Lung (tissue), 12 donors: ENCODE measurements around the gene NEO1. TPM values are rescaled to one million over a fixed set of nuclear protein-coding genes. Genes with fewer than 3 reads are reported as not detected.
"Not testable (repeated sequence)": the region's sequence is repeated elsewhere in the genome, so short reads cannot be mapped to it uniquely, and the experiment has no call there.

ENCODE experiments used
- ATAC-seq: fragments of 200-7000 bp; cut with Tn5 transposase; one replicate; pipeline ENCODE4 v1.9.1; 2020; ENCODE audit warnings: moderate number of reproducible peaks; ENCODE audit not compliant: insufficient read depth, low FRiP score
- DNase-seq, 3 donors: peaks; one replicate each; pipeline ENCODE4 v3.0.0-alpha.2; 2013 to 2017
- H3K27ac ChIP-seq, 2 donors: one replicate each; pipeline ENCODE4 v1.5.1; 2013; ENCODE audit warnings: mild to moderate bottlenecking in 2 of 2, moderate library complexity in 2 of 2, control low read depth in 1 of 2, inconsistent platforms in 1 of 2, low read depth in 1 of 2, low read length in 1 of 2
- H3K27me3 ChIP-seq, 3 donors: one replicate each; pipeline ENCODE4 v1.5.1; 2013; ENCODE audit warnings: low read length in 2 of 3; ENCODE audit not compliant: control insufficient read depth in 3 of 3, insufficient read depth in 3 of 3
- H3K36me3 ChIP-seq, 4 donors: one replicate each; pipeline ENCODE4 v1.5.1; 2013; ENCODE audit warnings: low read length in 4 of 4, mild to moderate bottlenecking in 1 of 4, moderate library complexity in 1 of 4; ENCODE audit not compliant: control insufficient read depth in 4 of 4, insufficient read depth in 4 of 4
- H3K4me1 ChIP-seq, 5 donors: one replicate each; pipeline ENCODE4 v1.5.1; 2013; ENCODE audit warnings: low read length in 5 of 5, mild to moderate bottlenecking in 2 of 5, moderate library complexity in 1 of 5; ENCODE audit not compliant: control insufficient read depth in 5 of 5, insufficient read depth in 5 of 5
- H3K4me3 ChIP-seq: one replicate; pipeline ENCODE4 v1.5.1; 2013; ENCODE audit warnings: mild to moderate bottlenecking, control low read depth, moderate library complexity
- H3K9ac ChIP-seq, 2 donors: one replicate each; pipeline ENCODE4 v1.5.1; 2013; ENCODE audit warnings: low read length in 2 of 2, control low read depth in 1 of 2; ENCODE audit not compliant: insufficient read depth in 1 of 2
- H3K9me3 ChIP-seq, 4 donors: one replicate each; pipeline ENCODE4 v1.5.1; 2013; ENCODE audit warnings: low read length in 3 of 4, mild to moderate bottlenecking in 1 of 4, moderate library complexity in 1 of 4; ENCODE audit not compliant: control insufficient read depth in 4 of 4, insufficient read depth in 3 of 4
- WGBS, 2 donors: extraction: QIAGEN DNeasy Blood & Tissue Kit; methylation state at CpG; one replicate each; pipeline ENCODE4 v1.1.7; 2013; 5-methylcytosine and 5-hydroxymethylcytosine counted together
- polyA plus RNA-seq, 2 donors: library from polyadenylated mRNA; stranded (reverse); fragments of 200-250 nt; gene quantifications; one replicate each; pipeline ENCODE4 v1.2.1, GENCODE V29; 2013
- total RNA-seq, 2 donors: library from RNA; depleted of rRNA in 1 of 2; stranded (reverse); fragments of >200 nt in 1 of 2; gene quantifications; one replicate each; pipeline ENCODE4 v1.2.1, GENCODE V29; 2014 to 2021
- TF ChIP-seq, protein P1 (sequence below): IDR thresholded peaks from 2 replicates; pipeline ENCODE4 v1.5.1; 2012; ENCODE audit warnings: mild to moderate bottlenecking; ENCODE audit errors: control extremely low read depth, extremely low read depth
- donor health status: control.
- donor health status: control.
- donor health status: Bipolar disorder and iron deficiency.
- donor health status: healthy.
- donor health status: DM: yes; HTN: yes; CAD: no.

Gene NEO1
- total and polyA plus RNA-seq, 4 donors: 6.9 to 70.8 (median 16.5) TPM

DNA sequence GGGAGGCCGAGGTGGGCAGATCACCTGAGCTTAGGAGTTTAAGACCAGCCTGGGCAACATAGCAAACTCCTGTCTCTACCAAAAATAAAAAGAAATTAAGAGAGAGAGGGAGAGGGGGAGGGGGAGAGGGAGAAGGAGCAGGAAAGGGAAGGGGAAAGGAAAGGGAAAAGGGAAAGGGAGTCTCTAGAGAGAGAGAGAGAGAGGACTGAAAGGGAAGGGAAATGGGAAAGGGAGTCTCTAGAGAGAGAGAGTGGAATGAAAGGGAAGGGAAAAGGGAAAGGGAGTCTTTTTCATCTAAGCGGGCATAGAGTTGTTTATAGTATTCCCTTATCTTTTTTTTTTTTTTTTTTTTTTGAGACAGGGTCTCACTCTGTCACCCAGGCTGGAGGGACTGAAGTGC lies 148.1 kb downstream of the NEO1 start:
- Histone ChIP-seq H3K9me3 (no peaks in the 10 kb centered on the region), H3K4me3 (no peak overlapping the region), H3K27me3 (no peaks in the 10 kb centered on the region), H3K4me1 (peaks cover 0 to 4% (median 0%) of the 10 kb centered on the region in 5 donors), H3K9ac (no peak overlapping the region), H3K27ac (no peak overlapping the region), H3K36me3 (peaks cover 0 to 23% (median 5%) of the 10 kb centered on the region in 4 donors)
- WGBS, 2 donors: 96 to 98% methylated on average over 2 of the region's 2 CpGs
- TF ChIP-seq, protein P1, sequence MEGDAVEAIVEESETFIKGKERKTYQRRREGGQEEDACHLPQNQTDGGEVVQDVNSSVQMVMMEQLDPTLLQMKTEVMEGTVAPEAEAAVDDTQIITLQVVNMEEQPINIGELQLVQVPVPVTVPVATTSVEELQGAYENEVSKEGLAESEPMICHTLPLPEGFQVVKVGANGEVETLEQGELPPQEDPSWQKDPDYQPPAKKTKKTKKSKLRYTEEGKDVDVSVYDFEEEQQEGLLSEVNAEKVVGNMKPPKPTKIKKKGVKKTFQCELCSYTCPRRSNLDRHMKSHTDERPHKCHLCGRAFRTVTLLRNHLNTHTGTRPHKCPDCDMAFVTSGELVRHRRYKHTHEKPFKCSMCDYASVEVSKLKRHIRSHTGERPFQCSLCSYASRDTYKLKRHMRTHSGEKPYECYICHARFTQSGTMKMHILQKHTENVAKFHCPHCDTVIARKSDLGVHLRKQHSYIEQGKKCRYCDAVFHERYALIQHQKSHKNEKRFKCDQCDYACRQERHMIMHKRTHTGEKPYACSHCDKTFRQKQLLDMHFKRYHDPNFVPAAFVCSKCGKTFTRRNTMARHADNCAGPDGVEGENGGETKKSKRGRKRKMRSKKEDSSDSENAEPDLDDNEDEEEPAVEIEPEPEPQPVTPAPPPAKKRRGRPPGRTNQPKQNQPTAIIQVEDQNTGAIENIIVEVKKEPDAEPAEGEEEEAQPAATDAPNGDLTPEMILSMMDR: no peak
- ATAC-seq: no peak
- DNase-seq: no peak

DNA sequence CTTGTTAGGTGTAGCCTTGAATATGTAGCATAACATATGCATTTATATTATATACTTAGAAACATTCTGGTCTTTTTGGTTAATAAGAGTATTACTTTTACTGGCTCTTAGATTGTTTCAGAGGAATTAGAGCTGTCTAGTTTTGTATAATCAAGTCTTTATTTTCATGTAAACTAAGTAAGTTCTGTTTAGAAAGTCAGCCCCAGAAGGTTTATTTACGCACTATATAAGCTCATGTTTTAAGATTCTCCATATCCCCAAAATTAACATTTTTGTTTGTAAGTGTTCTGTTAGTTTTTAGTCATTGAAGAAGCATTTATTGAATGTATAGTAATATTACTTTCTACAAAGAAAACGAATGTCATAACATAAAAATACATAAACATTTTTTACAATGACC lies 158.4 kb downstream of the NEO1 start:
- Histone ChIP-seq H3K9ac (no peak overlapping the region), H3K4me1 (no peaks in the 10 kb centered on the region), H3K27me3 (no peaks in the 10 kb centered on the region), H3K4me3 (no peak overlapping the region), H3K9me3 (no peaks in the 10 kb centered on the region), H3K27ac (no peak overlapping the region), H3K36me3 (peaks cover 0 to 4% (median 1%) of the 10 kb centered on the region in 4 donors)
- TF ChIP-seq, protein P1: no peak
- DNase-seq (no peak), ATAC-seq (no peak)
- 92 to 94% methylated on average over 2 of the region's 2 CpGs for WGBS, 2 donors

DNA sequence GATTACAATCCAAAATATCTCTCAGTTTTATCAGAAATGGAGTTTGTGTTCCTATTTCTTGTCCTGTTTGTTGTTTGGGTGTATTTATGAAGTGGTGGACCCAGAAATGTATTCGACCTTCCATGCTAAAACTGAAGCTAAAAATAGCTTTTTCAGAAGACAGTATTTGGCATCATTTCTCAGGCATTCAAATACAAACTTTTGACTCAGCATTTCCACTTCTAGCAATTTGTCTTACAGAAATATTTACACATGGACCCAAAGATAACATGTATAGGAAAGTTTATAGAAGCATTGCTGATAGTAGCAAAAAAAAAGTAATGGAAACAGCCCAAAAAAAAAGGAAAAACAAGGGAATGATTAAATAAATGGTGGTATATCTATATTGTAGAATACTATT lies 160.2 kb downstream of the NEO1 start:
- TF ChIP-seq, protein P1: no peak
- no peak overlapping the region for H3K4me3 ChIP-seq
- peaks cover 0 to 4% (median 1%) of the 10 kb centered on the region in 4 donors for H3K36me3 ChIP-seq
- ATAC-seq (no peak), DNase-seq (peak in 1 of 3 donors; percentile 35)
- H3K27ac ChIP-seq: no peak overlapping the region
- H3K9ac ChIP-seq: no peak overlapping the region
- 48 to 54% methylated on average over 1 of the region's 1 CpG for WGBS, 2 donors
- H3K4me1 ChIP-seq: no peaks in the 10 kb centered on the region
- H3K9me3 ChIP-seq: no peaks in the 10 kb centered on the region
- no peaks in the 10 kb centered on the region for H3K27me3 ChIP-seq

GRCh38 chr15:73221450-73221849 lies 169.2 kb downstream of the NEO1 start:
- not testable (repeated sequence) for DNase-seq, H3K27me3 ChIP-seq, H3K9me3 ChIP-seq, ATAC-seq, H3K27ac ChIP-seq, H3K9ac ChIP-seq, H3K4me3 ChIP-seq, H3K36me3 ChIP-seq, H3K4me1 ChIP-seq
- WGBS, 2 donors: 94% methylated on average over 10 to 11 of the region's 11 CpGs
